HK-2 (cell line): Measurements from ENCODE around the gene DIP2C.

Experiments
- DNase-seq: peaks from one replicate; pipeline ENCODE4 v3.0.0-alpha.2; 2018; ENCODE audit not compliant: unreplicated experiment

Gene DIP2C

GRCh38 chr10:610642-611305, 78.7 kb downstream of the DIP2C start:
- peak; percentile 53 for DNase-seq

- DNase-seq = no peak
These were observed 79.5 kb downstream of the DIP2C start for GRCh38 chr10:609868-610545.

GRCh38 chr10:609262-609658, 80.2 kb downstream of the DIP2C start:
- DNase-seq = no peak

- no peak for DNase-seq
These were observed 80.9 kb downstream of the DIP2C start for GRCh38 chr10:608331-609261.

GRCh38 chr10:607545-608185, 81.8 kb downstream of the DIP2C start:
- no peak for DNase-seq

GRCh38 chr10:606762-607544, 82.5 kb downstream of the DIP2C start:
- DNase-seq = no peak

- DNase-seq = no peak
These were observed 83.7 kb downstream of the DIP2C start for GRCh38 chr10:605632-606325.

GRCh38 chr10:604716-605631, 84.5 kb downstream of the DIP2C start:
- no peak for DNase-seq

- DNase-seq = no peak
These were observed 85.7 kb downstream of the DIP2C start for GRCh38 chr10:603745-604144.

GRCh38 chr10:602391-603005, 87.0 kb downstream of the DIP2C start:
- no peak for DNase-seq

- no peak for DNase-seq
These were observed 87.9 kb downstream of the DIP2C start for GRCh38 chr10:601660-601963.

- no peak for DNase-seq
These were observed 88.4 kb downstream of the DIP2C start for GRCh38 chr10:600876-601659.

- no peak for DNase-seq
These were observed 89.2 kb downstream of the DIP2C start for GRCh38 chr10:600234-600633.

- no peak for DNase-seq
These were observed 89.7 kb downstream of the DIP2C start for GRCh38 chr10:599767-600166.

GRCh38 chr10:598415-599170, 90.9 kb downstream of the DIP2C start:
- peak; percentile 82 for DNase-seq

- no peak for DNase-seq
These were observed 91.5 kb downstream of the DIP2C start for GRCh38 chr10:597976-598375.

- no peak for DNase-seq
These were observed 92.6 kb downstream of the DIP2C start for GRCh38 chr10:596725-597345.
